Ureter (tissue), 1 donor: ENCODE data around the gene JADE3. TPM values are rescaled to one million over a fixed set of nuclear protein-coding genes. Genes with fewer than 3 reads are reported as not detected.
"Not testable (repeated sequence)": the region's sequence is repeated elsewhere in the genome, so short reads cannot be mapped to it uniquely, and the experiment has no call there.

ENCODE experiments used
- DNase-seq: peaks from one replicate; pipeline ENCODE4 v3.0.0-alpha.2; 2020; ENCODE audit warnings: low spot score
- total RNA-seq: library from RNA; stranded (reverse); gene quantifications from one replicate; pipeline ENCODE4 v1.2.4, GENCODE V29; 2023
- donor health status: DM: yes; HTN: yes; CAD: no.

JADE3 gene
- total RNA-seq, 1 donor from 2014 or later: 11.4 TPM

- DNase-seq: no peak
Observed at GRCh38 chrX:46935295-46935694, 23.1 kb downstream of the JADE3 start.

- no peak for DNase-seq
Observed at GRCh38 chrX:46938589-46938988, 26.4 kb downstream of the JADE3 start.

GRCh38 chrX:46941341-46941740 lies 29.1 kb downstream of the JADE3 start:
- DNase-seq: no peak

GRCh38 chrX:46953137-46953527 lies 40.9 kb downstream of the JADE3 start:
- DNase-seq: no peak

GRCh38 chrX:46953597-46953996 lies 41.4 kb downstream of the JADE3 start:
- no peak for DNase-seq

GRCh38 chrX:46954716-46955115 lies 42.5 kb downstream of the JADE3 start:
- no peak for DNase-seq

GRCh38 chrX:46956589-46956988 lies 44.4 kb downstream of the JADE3 start:
- not testable (repeated sequence) for DNase-seq

GRCh38 chrX:46957297-46957696 lies 45.1 kb downstream of the JADE3 start:
- DNase-seq: no peak

- no peak for DNase-seq
Observed at GRCh38 chrX:46959101-46959500, 46.9 kb downstream of the JADE3 start.

GRCh38 chrX:46959985-46960700 lies 47.9 kb downstream of the JADE3 start:
- no peak for DNase-seq

GRCh38 chrX:46961097-46961496 lies 48.9 kb downstream of the JADE3 start:
- no peak for DNase-seq

- DNase-seq: no peak
Observed at GRCh38 chrX:46961574-46962283, 49.5 kb downstream of the JADE3 start.

- no peak for DNase-seq
Observed at GRCh38 chrX:46965125-46965758, 53.0 kb downstream of the JADE3 start.

GRCh38 chrX:46967547-46967946 lies 55.3 kb downstream of the JADE3 start:
- DNase-seq: no peak

GRCh38 chrX:46977046-46977445 lies 64.8 kb downstream of the JADE3 start:
- not testable (repeated sequence) for DNase-seq

GRCh38 chrX:46978341-46979291 lies 66.4 kb downstream of the JADE3 start:
- DNase-seq: peak; percentile 49

GRCh38 chrX:46984705-46985104 lies 72.5 kb downstream of the JADE3 start:
- DNase-seq: no peak

GRCh38 chrX:46989548-46989947 lies 77.3 kb downstream of the JADE3 start:
- no peak for DNase-seq

- no peak for DNase-seq
Observed at GRCh38 chrX:46991664-46992063, 79.4 kb downstream of the JADE3 start.

- no peak for DNase-seq
Observed at GRCh38 chrX:46992070-46992469, 79.8 kb downstream of the JADE3 start.

GRCh38 chrX:46994096-46994495 lies 81.9 kb downstream of the JADE3 start:
- no peak for DNase-seq

GRCh38 chrX:47012131-47012530 lies 99.9 kb downstream of the JADE3 start:
- DNase-seq: no peak
